ENCODE results near the gene ANAPC16.

- no peak for TF ChIP-seq CTCF (IDR thresholded peaks at IDR 0.05; ENCODE audit: poor library complexity, severe bottlenecking)
- no peak for TF ChIP-seq EZH2 (IDR thresholded peaks at IDR 0.05; ENCODE audit: borderline replicate concordance, insufficient read depth, low read length, poor library complexity, severe bottlenecking)
These were observed 62.3 kb downstream of the ANAPC16 start for GRCh38 chr10:72277996-72278667.
